OCI-LY3 (cell line): ENCODE data around the gene ANKRD31.
A peak's percentile ranks its signal among the peaks of the same experiment; 100 is the strongest.

Experiments used
- H2AFZ ChIP-seq: fragments of 200-600, 300-600 bp; shearing (Covaris generic); 2 replicates; pipeline ENCODE4 v1.6.0; 2014; ENCODE audit warnings: antibody characterized with exemption, low read depth, low read length
- H3K27ac ChIP-seq: fragments of 200-600, 300-600 bp; sonication (generic); 2 replicates; pipeline ENCODE4 v1.5.1; 2014; ENCODE audit warnings: mild to moderate bottlenecking, low read length, moderate library complexity, mixed read lengths
- H3K27me3 ChIP-seq: fragments of 200-600, 300-600 bp; sonication (generic); 2 replicates; pipeline ENCODE4 v1.6.1; 2014; ENCODE audit warnings: low read depth, low read length, mixed read lengths
- H3K36me3 ChIP-seq: fragments of 200-600, 300-600 bp; sonication (generic); replicated peaks from 2 replicates; pipeline ENCODE3; 2014; ENCODE audit warnings: low read depth, low read length, mixed read lengths
- H3K4me1 ChIP-seq: fragments of 300-600, 200-600 bp; sonication (generic); 2 replicates; pipeline ENCODE4 v1.6.1; 2014; ENCODE audit warnings: low read length, mixed read lengths
- H3K4me2 ChIP-seq: fragments of 200-600, 300-600 bp; sonication (generic); 2 replicates; pipeline ENCODE4 v1.6.1; 2014; ENCODE audit warnings: low read length, mixed read lengths
- H3K4me3 ChIP-seq: fragments of 300-600, 200-600 bp; sonication (generic); 2 replicates; pipeline ENCODE4 v1.5.1; 2014; ENCODE audit warnings: antibody characterized with exemption, mild to moderate bottlenecking, low read length, moderate library complexity
- H3K79me2 ChIP-seq: fragments of 300-600, 200-600 bp; shearing (Covaris generic); 2 replicates; pipeline ENCODE4 v1.6.1; 2014; ENCODE audit warnings: mild to moderate bottlenecking, low read length, mixed read lengths
- H3K9ac ChIP-seq: fragments of 300-600, 200-600 bp; shearing (Covaris generic); 2 replicates; pipeline ENCODE4 v1.6.0; 2014; ENCODE audit warnings: mild to moderate bottlenecking, low read length, moderate library complexity
- H3K9me3 ChIP-seq: fragments of 200-600, 300-600 bp; shearing (Covaris generic); 2 replicates; pipeline ENCODE4 v1.6.1; 2014; ENCODE audit warnings: low read length, mixed read lengths; ENCODE audit not compliant: insufficient read depth
- H4K20me1 ChIP-seq: fragments of 200-600, 300-600 bp; sonication (generic); 2 replicates; pipeline ENCODE4 v1.6.1; 2016; ENCODE audit warnings: low read length, mixed read lengths; ENCODE audit not compliant: insufficient read depth
- EZH2phosphoT487 ChIP-seq: fragments of 200-600 bp; shearing (Covaris generic); IDR thresholded peaks from 2 replicates; pipeline ENCODE4 v1.6.1; 2018; ENCODE audit warnings: antibody characterized with exemption, mixed run types, low read depth
- TF ChIP-seq, protein P1 (sequence below): fragments of 200-600, 300-600 bp; sonication (generic); IDR thresholded peaks from 2 replicates; pipeline ENCODE4 v1.5.1; 2014; ENCODE audit warnings: antibody characterized with exemption, low read length, low read depth

The ANKRD31 gene

GRCh38 chr5:75242067-75242466, 5.4 kb upstream of the ANKRD31 start:
- Histone ChIP-seq H4K20me1 (no peaks in the 10 kb centered on the region), H3K4me3 (no peak overlapping the region), H3K27me3 (no peaks in the 10 kb centered on the region), H3K9ac (no peak overlapping the region), H3K36me3 (no peaks in the 10 kb centered on the region), H3K79me2 (no peaks in the 10 kb centered on the region), H3K9me3 (no peaks in the 10 kb centered on the region), H3K27ac (no peak overlapping the region), H2AFZ (no peak overlapping the region), H3K4me1 (0 out of 2 replicates have a peak, but pooled peaks cover 2% of the 10 kb centered on the region), H3K4me2 (no peak overlapping the region)
- TF ChIP-seq, protein P1, sequence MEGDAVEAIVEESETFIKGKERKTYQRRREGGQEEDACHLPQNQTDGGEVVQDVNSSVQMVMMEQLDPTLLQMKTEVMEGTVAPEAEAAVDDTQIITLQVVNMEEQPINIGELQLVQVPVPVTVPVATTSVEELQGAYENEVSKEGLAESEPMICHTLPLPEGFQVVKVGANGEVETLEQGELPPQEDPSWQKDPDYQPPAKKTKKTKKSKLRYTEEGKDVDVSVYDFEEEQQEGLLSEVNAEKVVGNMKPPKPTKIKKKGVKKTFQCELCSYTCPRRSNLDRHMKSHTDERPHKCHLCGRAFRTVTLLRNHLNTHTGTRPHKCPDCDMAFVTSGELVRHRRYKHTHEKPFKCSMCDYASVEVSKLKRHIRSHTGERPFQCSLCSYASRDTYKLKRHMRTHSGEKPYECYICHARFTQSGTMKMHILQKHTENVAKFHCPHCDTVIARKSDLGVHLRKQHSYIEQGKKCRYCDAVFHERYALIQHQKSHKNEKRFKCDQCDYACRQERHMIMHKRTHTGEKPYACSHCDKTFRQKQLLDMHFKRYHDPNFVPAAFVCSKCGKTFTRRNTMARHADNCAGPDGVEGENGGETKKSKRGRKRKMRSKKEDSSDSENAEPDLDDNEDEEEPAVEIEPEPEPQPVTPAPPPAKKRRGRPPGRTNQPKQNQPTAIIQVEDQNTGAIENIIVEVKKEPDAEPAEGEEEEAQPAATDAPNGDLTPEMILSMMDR: no peak
- no peak for TF ChIP-seq EZH2phosphoT487

- H3K27ac ChIP-seq: no peak overlapping the region
- H3K4me3 ChIP-seq: no peak overlapping the region
- no peaks in the 10 kb centered on the region for H4K20me1 ChIP-seq
- no peak overlapping the region for H3K4me2 ChIP-seq
- peaks cover 10% of the 10 kb centered on the region for H3K4me1 ChIP-seq
- no peak for TF ChIP-seq EZH2phosphoT487
- TF ChIP-seq, protein P1: no peak
- H3K9ac ChIP-seq: no peak overlapping the region
- H3K27me3 ChIP-seq: no peaks in the 10 kb centered on the region
- H2AFZ ChIP-seq: no peak overlapping the region
- no peaks in the 10 kb centered on the region for H3K9me3 ChIP-seq
- H3K79me2 ChIP-seq: no peaks in the 10 kb centered on the region
- H3K36me3 ChIP-seq: no peaks in the 10 kb centered on the region
Measured at GRCh38 chr5:75239681-75240080, 3.0 kb upstream of the ANKRD31 start.

DNA sequence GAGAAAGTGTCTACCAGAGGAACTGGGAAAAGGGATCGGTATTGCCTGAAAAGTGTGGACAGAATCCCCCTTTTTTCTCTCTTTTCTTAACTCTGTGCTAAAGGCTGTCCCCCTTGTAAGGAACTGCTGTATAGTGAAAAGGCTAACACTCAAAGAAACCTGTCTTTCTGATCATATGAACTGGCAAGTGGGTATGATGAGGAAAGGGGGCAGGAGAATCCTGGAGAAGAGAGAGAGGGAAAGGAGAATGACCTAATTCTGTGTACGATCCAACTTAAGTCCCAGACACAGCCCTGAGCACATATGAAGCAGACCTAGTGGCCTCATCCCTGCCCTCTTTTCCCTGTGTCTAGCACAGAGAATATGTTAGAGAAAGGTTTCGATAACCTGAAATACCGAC, 967 bp downstream of the ANKRD31 start:
- H3K79me2 ChIP-seq: no peaks in the 10 kb centered on the region
- H3K9me3 ChIP-seq: no peaks in the 10 kb centered on the region
- H3K36me3 ChIP-seq: no peaks in the 10 kb centered on the region
- peaks cover 10% of the 10 kb centered on the region for H3K4me1 ChIP-seq
- TF ChIP-seq EZH2phosphoT487: no peak
- TF ChIP-seq, protein P1: no peak
- peak overlapping the region; percentile 87 for H3K9ac ChIP-seq
- H3K27ac ChIP-seq: no peak overlapping the region
- H4K20me1 ChIP-seq: no peaks in the 10 kb centered on the region
- H3K4me2 ChIP-seq: peak overlapping the region; percentile 94
- H3K4me3 ChIP-seq: peak overlapping the region; percentile 81
- H3K27me3 ChIP-seq: no peaks in the 10 kb centered on the region
- H2AFZ ChIP-seq: no peak overlapping the region

DNA sequence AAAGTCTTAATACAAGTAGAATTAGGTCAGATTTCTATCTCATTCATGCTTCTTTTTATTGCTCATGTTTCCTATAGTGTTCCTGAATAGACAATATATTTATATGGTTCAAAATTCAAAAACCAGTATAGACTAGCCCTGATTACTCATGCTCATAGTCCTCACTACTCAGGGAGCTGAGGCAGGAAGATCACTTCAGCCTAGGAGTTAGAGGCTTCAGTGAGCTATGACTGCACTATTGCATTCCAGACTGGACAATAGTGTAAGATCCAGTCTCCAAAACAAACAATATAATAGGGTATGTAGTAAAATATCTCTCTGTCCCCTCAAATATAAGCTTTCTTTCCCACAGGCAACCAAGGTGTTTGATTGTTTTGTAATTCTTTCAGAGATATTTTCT, 2.4 kb downstream of the ANKRD31 start:
- H3K27me3 ChIP-seq: no peaks in the 10 kb centered on the region
- TF ChIP-seq EZH2phosphoT487: no peak
- TF ChIP-seq, protein P1: no peak
- H3K4me1 ChIP-seq: peaks cover 10% of the 10 kb centered on the region
- no peaks in the 10 kb centered on the region for H4K20me1 ChIP-seq
- no peaks in the 10 kb centered on the region for H3K9me3 ChIP-seq
- H3K79me2 ChIP-seq: no peaks in the 10 kb centered on the region
- no peak overlapping the region for H3K4me3 ChIP-seq
- H3K9ac ChIP-seq: no peak overlapping the region
- no peak overlapping the region for H3K4me2 ChIP-seq
- H3K27ac ChIP-seq: no peak overlapping the region
- H3K36me3 ChIP-seq: no peaks in the 10 kb centered on the region
- no peak overlapping the region for H2AFZ ChIP-seq
